Right lobe of liver (tissue), 4 donors: ENCODE results near the gene SPATA25.

Experiments used
- POLR2A ChIP-seq: fragments of 450-650 bp; IDR thresholded peaks from one replicate; pipeline ENCODE4 v1.6.1; 2017; ENCODE audit warnings: antibody characterized with exemption, mild to moderate bottlenecking
- TF ChIP-seq, protein P1 (sequence below), 4 donors: fragments of 200-600 bp in 3 of 4; fragments of 450-650 bp in 1 of 4; IDR thresholded peaks; one replicate each; pipeline versions ENCODE4 v1.5.1 to v1.8.0; 2016 to 2022; ENCODE audit warnings: antibody characterized with exemption in 4 of 4, mild to moderate bottlenecking in 2 of 4
- donor health status: DM: no; HTN: no; CAD: no.
- donor health status: DM: no; HTN: no; CAD: no.
- donor health status: DM: no; HTN: yes; CAD: no.

GRCh38 chr20:45857114-45857881 lies 30.1 kb downstream of the SPATA25 start, which contains the start of the genes ACOT8 and ZSWIM3:
- peak; percentile 97 for TF ChIP-seq POLR2A
- TF ChIP-seq, protein P1, sequence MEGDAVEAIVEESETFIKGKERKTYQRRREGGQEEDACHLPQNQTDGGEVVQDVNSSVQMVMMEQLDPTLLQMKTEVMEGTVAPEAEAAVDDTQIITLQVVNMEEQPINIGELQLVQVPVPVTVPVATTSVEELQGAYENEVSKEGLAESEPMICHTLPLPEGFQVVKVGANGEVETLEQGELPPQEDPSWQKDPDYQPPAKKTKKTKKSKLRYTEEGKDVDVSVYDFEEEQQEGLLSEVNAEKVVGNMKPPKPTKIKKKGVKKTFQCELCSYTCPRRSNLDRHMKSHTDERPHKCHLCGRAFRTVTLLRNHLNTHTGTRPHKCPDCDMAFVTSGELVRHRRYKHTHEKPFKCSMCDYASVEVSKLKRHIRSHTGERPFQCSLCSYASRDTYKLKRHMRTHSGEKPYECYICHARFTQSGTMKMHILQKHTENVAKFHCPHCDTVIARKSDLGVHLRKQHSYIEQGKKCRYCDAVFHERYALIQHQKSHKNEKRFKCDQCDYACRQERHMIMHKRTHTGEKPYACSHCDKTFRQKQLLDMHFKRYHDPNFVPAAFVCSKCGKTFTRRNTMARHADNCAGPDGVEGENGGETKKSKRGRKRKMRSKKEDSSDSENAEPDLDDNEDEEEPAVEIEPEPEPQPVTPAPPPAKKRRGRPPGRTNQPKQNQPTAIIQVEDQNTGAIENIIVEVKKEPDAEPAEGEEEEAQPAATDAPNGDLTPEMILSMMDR (IDR thresholded peaks at IDR 0.05): no peak
